ENCODE data around the gene NUP98.

- TF ChIP-seq CTCF (conservative IDR thresholded peaks at IDR 0.05; ENCODE audit: low read depth, low read length) = no peak
- TF ChIP-seq EZH2 (IDR thresholded peaks at IDR 0.05; ENCODE audit: borderline replicate concordance, low read depth, low read length, poor library complexity, severe bottlenecking) = no peak
Observed at GRCh38 chr11:3773180-3773579, 24.2 kb downstream of the NUP98 start.

Data from A673 (cell line).